GM19023 (cell line): ENCODE data around the gene DNAH7.
"Not testable (repeated sequence)": the region's sequence is repeated elsewhere in the genome, so short reads cannot be mapped to it uniquely, and the experiment has no call there.

ENCODE experiments used
- ATAC-seq: cut with Tn5 transposase; IDR thresholded peaks from one replicate; pipeline ENCODE4 v1.9.1; 2021; ENCODE audit warnings: mild to moderate bottlenecking, moderate library complexity; ENCODE audit not compliant: unreplicated experiment

Gene DNAH7

GRCh38 chr2:196068271-196069209 lies at the start of gene DNAH7:
Gene DNAH7 (minus strand): TSS chr2:196068837. CDS start chr2:196068711, 126 bp downstream.
- ATAC-seq, result peak; percentile 99

- ATAC-seq, result no peak
These were observed 48.6 kb upstream of the DNAH7 start for GRCh38 chr2:196117214-196117705.

DNA sequence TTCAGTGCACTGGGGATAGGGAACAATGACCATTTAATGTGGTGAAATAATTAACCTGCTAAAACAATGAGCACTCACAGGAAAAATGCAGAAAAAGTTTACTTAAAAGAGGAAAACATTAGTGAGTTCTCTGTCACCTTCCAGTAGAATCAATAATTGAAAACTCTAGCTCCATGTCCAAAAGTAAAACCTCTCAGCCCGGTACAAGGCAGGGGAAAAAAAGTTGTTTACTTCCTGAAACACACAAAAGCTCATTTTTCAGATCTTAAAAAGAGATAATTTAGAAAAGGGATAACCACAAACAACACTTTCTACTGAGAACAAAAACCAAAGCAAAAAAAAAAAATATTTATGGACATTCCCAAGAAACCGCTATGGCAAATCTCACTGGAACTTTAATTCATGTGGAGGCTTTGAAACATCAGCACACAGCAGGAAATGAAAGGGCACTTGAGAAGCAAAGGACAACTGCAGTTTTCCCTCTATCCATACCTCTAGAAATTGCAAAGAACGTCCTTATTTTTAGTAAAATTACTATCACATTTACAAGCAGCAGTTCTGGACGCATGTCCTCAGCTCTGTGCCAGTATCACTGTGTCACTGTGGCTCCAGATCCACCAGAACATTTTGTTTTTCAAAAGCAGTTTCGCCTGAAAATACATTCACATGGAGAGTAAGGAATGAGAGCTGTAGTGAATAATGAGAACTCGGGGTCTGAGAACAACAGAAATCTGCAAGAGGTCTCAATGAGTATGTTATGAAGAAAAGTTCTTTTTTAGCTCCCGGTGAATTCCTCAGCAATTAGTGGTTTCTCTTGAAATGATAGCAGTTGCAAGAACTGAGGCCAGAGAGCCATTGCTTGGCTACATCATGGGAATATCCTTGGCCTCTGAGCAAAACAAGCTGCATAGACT lies 44.7 kb upstream of the DNAH7 start:
- ATAC-seq, result no peak

GRCh38 chr2:196112418-196113034 lies 43.9 kb upstream of the DNAH7 start:
- ATAC-seq, result no peak

DNA sequence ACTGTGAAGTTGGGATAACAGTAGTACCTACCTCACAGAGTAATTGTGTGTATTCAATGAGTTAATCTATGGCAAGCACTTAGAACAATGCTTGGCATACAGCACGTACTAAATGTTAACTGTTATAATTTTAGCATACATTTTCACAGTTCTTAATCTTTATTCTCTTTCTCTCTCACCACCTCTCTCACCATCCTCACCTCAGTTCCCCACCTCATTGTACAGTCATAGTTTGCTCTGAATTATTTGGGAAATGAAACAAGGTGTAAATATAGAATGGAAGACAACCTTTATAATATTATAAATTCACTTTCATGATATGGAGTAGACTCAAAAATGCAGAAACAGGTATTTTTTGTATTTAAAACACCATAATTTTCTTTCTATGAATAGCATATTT lies 40.0 kb upstream of the DNAH7 start:
- no peak for ATAC-seq

GRCh38 chr2:196105951-196106350 lies 37.3 kb upstream of the DNAH7 start:
- ATAC-seq, result no peak

DNA sequence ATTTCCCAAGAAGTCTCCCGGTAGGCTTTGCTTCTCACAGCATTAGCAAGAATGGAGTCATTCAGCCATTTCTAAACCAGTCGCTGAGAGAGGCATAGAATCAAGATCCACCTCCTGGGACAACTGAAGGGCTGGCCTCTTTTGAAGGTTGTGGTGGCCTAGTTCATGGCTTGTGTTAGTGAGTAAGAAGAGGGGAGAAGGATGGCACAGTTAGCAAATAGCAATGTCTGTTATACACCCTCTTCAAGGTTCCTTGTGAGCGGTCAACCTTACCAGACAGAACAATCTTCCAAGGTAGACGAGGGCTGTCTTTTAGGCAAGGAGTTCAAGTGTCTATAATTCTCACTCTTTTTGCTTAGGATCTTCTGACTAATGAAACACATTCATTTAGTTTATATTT lies 35.4 kb upstream of the DNAH7 start:
- ATAC-seq, result no peak

DNA sequence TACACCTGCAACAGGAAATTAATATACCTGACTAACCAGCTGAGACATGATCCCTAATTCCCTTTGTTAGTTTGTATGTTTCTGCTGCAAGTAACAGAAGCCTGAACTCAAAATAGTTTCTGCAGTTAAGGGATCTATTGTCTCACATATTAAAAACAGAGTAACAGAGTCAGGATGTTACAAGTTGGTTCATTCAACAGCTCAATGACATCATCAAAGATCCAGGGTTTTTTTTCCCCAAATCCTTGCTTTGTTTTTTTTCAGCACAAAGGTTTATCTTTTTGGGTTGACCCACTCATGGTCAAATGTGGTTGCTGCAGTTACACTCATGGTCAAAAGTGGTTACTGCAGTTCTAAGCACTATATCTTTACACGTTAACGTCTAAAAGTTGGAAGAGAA lies 35.0 kb upstream of the DNAH7 start:
- ATAC-seq, result no peak

DNA sequence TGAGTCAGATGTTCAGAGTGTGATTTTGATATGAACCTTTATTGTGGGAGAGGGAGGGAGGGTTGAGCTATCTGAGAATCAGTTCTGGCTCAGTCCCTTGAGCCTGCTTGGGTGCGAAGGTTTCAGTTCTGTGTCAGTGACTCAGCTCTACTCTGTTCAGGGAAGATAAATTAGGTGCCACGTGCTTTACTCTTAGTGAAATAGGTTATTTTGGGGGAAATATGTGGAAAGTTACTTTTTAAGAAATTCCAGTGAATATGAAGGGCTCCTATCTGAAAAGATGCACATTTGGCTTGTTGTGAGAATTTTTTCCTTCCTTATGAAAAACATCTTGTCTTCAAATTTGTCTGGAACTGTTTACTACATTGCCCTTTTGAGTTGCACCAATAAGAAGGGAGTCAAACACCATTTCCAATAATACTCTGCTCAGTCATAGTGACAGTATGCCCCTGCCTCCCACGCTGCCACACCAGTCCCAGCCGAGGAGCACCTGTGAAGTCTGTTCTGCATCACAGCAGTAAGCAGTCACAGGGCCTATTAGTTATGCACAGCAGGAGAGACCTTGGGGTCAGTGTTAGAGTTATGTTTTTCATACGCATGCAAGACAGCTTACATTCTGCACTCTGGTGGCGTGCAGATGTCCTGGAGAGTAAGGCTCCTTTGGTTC lies 32.8 kb upstream of the DNAH7 start:
- peak; percentile 99 for ATAC-seq

- no peak for ATAC-seq
These were observed 31.3 kb upstream of the DNAH7 start for GRCh38 chr2:196099916-196100315.

GRCh38 chr2:196097864-196098660 lies 29.4 kb upstream of the DNAH7 start:
- no peak for ATAC-seq

DNA sequence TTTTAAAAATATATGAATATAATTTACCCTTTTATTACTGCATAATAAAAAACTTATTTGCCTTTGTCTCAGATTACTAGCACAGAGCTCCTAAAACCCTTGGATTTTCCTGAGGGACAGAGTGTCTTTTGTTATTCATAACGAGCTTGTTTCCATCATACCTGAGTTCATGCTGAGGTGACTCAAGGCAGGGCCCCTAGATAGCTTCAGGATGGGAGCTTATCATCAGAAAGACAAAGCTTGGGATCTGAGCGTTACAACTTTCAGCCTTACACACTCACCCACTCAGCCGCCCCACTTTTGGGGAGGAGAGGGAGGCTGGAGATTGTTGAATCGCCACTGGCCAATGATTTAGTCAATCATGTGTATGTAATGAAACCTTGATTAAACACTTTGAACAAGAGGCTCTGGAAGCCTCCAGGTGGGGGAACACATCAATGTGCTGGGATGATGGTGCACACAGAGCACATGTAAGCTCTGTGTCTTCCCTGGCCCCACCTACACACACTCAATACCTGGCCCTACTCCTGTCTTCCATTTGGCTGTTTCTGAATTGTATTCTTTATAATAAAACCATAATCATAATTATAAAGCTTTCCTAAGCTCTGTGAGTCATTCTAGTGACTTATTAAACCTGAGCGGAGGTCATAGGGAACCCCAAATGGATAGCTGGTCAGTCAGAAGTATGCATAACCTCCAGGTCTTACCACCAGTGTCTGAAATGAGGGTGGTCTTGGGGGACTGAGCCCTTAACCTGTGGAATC lies 28.5 kb upstream of the DNAH7 start:
- no peak for ATAC-seq

- no peak for ATAC-seq
These were observed 27.6 kb upstream of the DNAH7 start for GRCh38 chr2:196096264-196096663.

DNA sequence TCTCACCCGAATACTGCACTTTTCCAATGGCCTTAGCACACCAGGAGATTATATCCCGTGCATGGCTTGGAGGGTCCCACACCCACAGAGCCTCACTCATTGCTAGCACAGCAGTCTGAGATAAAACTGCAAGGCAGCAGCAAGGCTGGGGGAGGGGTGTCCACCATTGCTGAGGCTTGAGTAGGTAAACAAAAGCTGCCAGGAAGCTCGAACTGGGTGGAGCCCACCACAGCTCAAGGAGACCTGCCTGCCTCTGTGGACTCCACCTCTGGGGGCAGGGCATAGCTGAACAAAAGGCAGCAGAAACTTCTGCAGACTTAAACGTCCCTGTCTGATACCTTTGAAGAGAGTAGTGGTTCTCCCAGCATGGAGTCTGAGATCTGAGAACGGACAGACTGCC lies 20.8 kb upstream of the DNAH7 start:
- ATAC-seq, result not testable (repeated sequence)

- ATAC-seq, result no peak
These were observed 19.6 kb upstream of the DNAH7 start for GRCh38 chr2:196088203-196088602.

DNA sequence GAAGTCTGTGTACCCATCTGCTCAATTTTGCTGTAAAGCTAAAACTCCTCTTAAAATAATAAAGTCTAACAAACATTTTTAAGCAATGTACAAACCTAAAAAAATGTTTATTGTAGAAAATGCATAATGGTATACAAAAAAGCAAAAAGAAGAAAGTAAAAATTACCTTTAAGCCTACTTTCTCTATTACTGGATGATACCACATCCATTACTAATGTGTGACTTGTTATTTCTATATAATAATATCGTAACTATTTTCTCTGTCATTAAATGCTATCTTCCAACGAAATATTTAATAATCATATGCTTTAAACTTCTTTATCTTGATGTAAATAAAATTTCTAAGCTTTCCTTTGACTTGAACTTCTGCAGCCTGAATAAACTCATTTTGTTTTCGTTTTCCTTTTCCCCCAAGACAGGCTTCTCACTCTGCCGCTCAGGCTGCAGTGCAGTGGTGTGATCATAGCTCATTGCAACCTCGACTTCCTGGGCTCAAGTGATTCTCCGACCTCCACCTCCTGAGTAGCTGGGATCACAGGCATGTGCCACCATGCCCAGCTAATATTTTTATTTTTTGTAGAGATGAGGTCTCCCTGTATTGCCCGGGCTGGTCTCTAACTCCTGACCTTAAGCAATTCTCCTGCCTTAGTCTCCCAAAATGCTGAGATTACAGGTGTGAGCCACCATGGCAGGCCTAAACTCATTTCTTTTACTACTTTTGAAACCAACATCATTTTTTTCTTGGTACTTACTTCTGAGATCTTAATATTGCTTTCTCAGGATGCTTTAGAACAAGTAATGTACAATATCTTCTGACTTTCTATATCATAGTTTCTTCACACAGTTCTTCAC lies 18.1 kb upstream of the DNAH7 start:
- no peak for ATAC-seq

GRCh38 chr2:196083601-196084000 lies 15.0 kb upstream of the DNAH7 start:
- no peak for ATAC-seq

GRCh38 chr2:196080526-196080925 lies 11.9 kb upstream of the DNAH7 start:
- no peak for ATAC-seq
